ENCODE measurements around the gene TNFRSF1B. TPM values are rescaled to one million over a fixed set of nuclear protein-coding genes. Genes with fewer than 3 reads are reported as not detected.
A peak's percentile ranks its signal among the peaks of the same experiment; 100 is the strongest.

Gene TNFRSF1B
- total and polyA plus RNA-seq, 9 of the 15 experiments (the other 6 are each of a cell fraction or from before 2014, with no cell fraction given): 8.8 to 91.3 (median 36.0) TPM

GRCh38 chr1:12161662-12162458 lies 4.9 kb upstream of the TNFRSF1B start (continued):
- TF ChIP-seq GATA2 (CRISPR knock-in tag; IDR thresholded peaks at IDR 0.05) (peak; percentile 87), MAFK (IDR thresholded peaks at IDR 0.05; ENCODE audit: low read length) (peak; percentile 75), NCOR1 (IDR thresholded peaks at IDR 0.05) (peak; percentile 90), ZBTB9 (CRISPR knock-in tag; IDR thresholded peaks at IDR 0.05) (no peak; the same call in 1 of the 2 replicates), ZNF584 (CRISPR knock-in tag; IDR thresholded peaks at IDR 0.05; ENCODE audit: low read depth) (no peak), ADNP (tag; IDR thresholded peaks at IDR 0.05) (peak; percentile 46; the same call in 1 of the 2 replicates), ARID3A (IDR thresholded peaks at IDR 0.05; ENCODE audit: borderline replicate concordance, low read depth, low read length) (0 out of 2 replicates have a peak, but pooled peaks have one; percentile 35), ZMIZ1 (IDR thresholded peaks at IDR 0.05; ENCODE audit: low read depth in 2 of 2, low read length in 2 of 2) (peak in 1 of 2 experiments; percentile 85; a peak in 2 of 4 replicates), POLR2AphosphoS5 (IDR thresholded peaks at IDR 0.05; ENCODE audit: control insufficient read depth, insufficient read depth, low read depth, low read length) (peak; percentile 92), RHOXF2B (CRISPR knock-in tag; conservative IDR thresholded peaks at IDR 0.05) (no peak), HES1 (IDR thresholded peaks at IDR 0.05; ENCODE audit: low read depth) (peak; percentile 63; the same call in 1 of the 2 replicates), MAFF (IDR thresholded peaks at IDR 0.05; ENCODE audit: low read length) (peak; percentile 68; the same call in 1 of the 2 replicates), RBBP5 (IDR thresholded peaks at IDR 0.05; ENCODE audit: borderline replicate concordance, insufficient read depth, low read length, poor library complexity, severe bottlenecking) (peak; percentile 46), ZNF57 (CRISPR knock-in tag; IDR thresholded peaks at IDR 0.05) (no peak), EGR1 (conservative IDR thresholded peaks at IDR 0.05) (no peak), ZKSCAN1 (IDR thresholded peaks at IDR 0.05; ENCODE audit: low read depth, low read length) (peak; percentile 89), ZNF347 (CRISPR knock-in tag; IDR thresholded peaks at IDR 0.05; ENCODE audit: low read depth) (no peak)
